Stimulated activated CD4-positive, alpha-beta T cell treated with anti-CD3 and anti-CD28 coated beads, Interleukin-15, amount 100 ng/mL, for 48 hours (primary cell): ENCODE data around the gene HBA1.
"Not testable (repeated sequence)": the region's sequence is repeated elsewhere in the genome, so short reads cannot be mapped to it uniquely, and the experiment has no call there.

Source experiments
- DNase-seq, 2 donors: peaks; one replicate each; pipeline ENCODE4 v3.0.0-alpha.2; 2020; ENCODE audit warnings: low read depth in 2 of 2

Gene HBA1

GRCh38 chr16:203246-203645, 26.8 kb downstream of the HBA1 start:
- DNase-seq, result no peak

- DNase-seq, result not testable (repeated sequence)
Measured at GRCh38 chr16:204046-204445, 27.6 kb downstream of the HBA1 start.

GRCh38 chr16:209359-209758, 32.9 kb downstream of the HBA1 start:
- DNase-seq, result not testable (repeated sequence)

GRCh38 chr16:211631-212180, 35.2 kb downstream of the HBA1 start:
- not testable (repeated sequence) for DNase-seq

GRCh38 chr16:212999-213398, 36.5 kb downstream of the HBA1 start:
- DNase-seq, result no peak

- DNase-seq, result no peak
Measured at GRCh38 chr16:220021-220420, 43.5 kb downstream of the HBA1 start.
